ENCODE data around the gene LTO1. TPM values are rescaled to one million over a fixed set of nuclear protein-coding genes. Genes with fewer than 3 reads are reported as not detected.

Gene LTO1
- total and polyA plus RNA-seq, 2 of the 13 experiments (the other 11 are each of a cell fraction or from before 2014, with no cell fraction given): 11.8 to 15.0 TPM

DNA sequence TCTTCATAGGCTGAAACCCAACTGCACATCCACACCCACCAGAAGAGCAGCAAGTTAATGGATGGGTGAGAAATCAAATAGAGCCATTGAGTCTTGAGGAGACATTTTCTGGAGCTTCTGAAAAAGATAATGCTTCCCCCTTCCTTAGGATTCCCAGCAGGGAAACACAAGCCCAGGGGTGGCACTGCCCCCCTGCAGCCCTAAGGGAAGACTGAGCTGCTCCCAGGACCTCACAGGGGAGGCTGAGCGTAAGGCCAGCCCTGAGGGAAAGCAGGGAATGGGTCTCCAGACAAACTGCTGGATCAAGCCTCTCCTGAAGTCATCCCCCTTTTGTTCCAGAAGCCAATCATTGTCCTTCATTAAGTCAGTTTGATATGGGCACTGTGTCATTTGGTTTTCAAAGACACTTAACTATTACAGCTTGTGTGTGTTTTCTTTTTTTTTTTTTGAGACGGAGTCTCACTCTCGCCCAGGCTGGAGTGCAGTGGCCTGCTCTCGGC, 15.1 kb downstream of the LTO1 start:
- no peak overlapping the region for H3K27ac ChIP-seq (ENCODE audit: extremely low read length, insufficient read depth, low read length)
- no TSS peak for BruUV-seq (replicated peaks)
- TF ChIP-seq, protein P1, sequence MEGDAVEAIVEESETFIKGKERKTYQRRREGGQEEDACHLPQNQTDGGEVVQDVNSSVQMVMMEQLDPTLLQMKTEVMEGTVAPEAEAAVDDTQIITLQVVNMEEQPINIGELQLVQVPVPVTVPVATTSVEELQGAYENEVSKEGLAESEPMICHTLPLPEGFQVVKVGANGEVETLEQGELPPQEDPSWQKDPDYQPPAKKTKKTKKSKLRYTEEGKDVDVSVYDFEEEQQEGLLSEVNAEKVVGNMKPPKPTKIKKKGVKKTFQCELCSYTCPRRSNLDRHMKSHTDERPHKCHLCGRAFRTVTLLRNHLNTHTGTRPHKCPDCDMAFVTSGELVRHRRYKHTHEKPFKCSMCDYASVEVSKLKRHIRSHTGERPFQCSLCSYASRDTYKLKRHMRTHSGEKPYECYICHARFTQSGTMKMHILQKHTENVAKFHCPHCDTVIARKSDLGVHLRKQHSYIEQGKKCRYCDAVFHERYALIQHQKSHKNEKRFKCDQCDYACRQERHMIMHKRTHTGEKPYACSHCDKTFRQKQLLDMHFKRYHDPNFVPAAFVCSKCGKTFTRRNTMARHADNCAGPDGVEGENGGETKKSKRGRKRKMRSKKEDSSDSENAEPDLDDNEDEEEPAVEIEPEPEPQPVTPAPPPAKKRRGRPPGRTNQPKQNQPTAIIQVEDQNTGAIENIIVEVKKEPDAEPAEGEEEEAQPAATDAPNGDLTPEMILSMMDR (CRISPR knock-in tag; IDR thresholded peaks at IDR 0.05): no peak
- TF ChIP-seq ZNF329 (CRISPR knock-in tag; IDR thresholded peaks at IDR 0.05; ENCODE audit: low read depth): peak; percentile 98
- TF ChIP-seq NONO (IDR thresholded peaks at IDR 0.05): no peak
- TF ChIP-seq NONO (CRISPR knock-in tag; conservative IDR thresholded peaks at IDR 0.05): no peak
- no peak overlapping the region for H3K4me2 ChIP-seq (ENCODE audit: low read depth, low read length)
- ChIA-PET CTCF (ENCODE audit: low intra/inter-chr PET ratio, low total read pairs) (no interaction called here), POLR2A (interaction anchor here (0.9 to 6.0 kb wide), 2 partner anchors 8 to 49 kb away, joined by 3 to 128 read pairs; no protein-coding TSS in a partner anchor)
- peaks cover 74% of the 10 kb centered on the region for H3K4me1 ChIP-seq (ENCODE audit: insufficient read depth, low read length)
- no peaks in the 10 kb centered on the region for H3K9me3 ChIP-seq (ENCODE audit: low read length)
- no peaks in the 10 kb centered on the region for H3K79me2 ChIP-seq (ENCODE audit: insufficient read depth, low read length)
- ATAC-seq (no peak), DNase-seq (ENCODE audit: low spot score) (no peak), FAIRE-seq (no peak)
- H3K27me3 ChIP-seq (ENCODE audit: control insufficient read depth in 1 of 2, insufficient read depth in 2 of 2, low read length in 2 of 2): no peaks in the 10 kb centered on the region
- no peak overlapping the region for H3K4me3 ChIP-seq (replicated peaks in 1 of 3; ENCODE audit: insufficient read depth in 1 of 3, low read depth in 2 of 3, low read length in 3 of 3)
- in situ Hi-C loops (cut with HindIII; ENCODE audit: extremely low pct_ligation_motif_present, low pct_unique_long_range_greater_than_20kb): no loop called here
- WGBS (ENCODE audit: low lambda C conversion rate): 100% methylated on average over 3 of the region's 4 CpGs
- H3K9ac ChIP-seq (ENCODE audit: insufficient read depth, low read depth, low read length): no peak overlapping the region
- no peaks in the 10 kb centered on the region for H4K20me1 ChIP-seq (ENCODE audit: insufficient read depth, low read length)
- intact Hi-C loops (cut with micrococcal nuclease; ENCODE audit: unreplicated experiment): no loop called here
- no peak overlapping the region for H2AFZ ChIP-seq (ENCODE audit: low read length)
- H3K36me3 ChIP-seq (replicated peaks in 1 of 2; ENCODE audit: control insufficient read depth in 1 of 2, insufficient read depth in 2 of 2, low read length in 2 of 2): peaks cover 0 to 5% of the 10 kb centered on the region in 2 experiments; a peak in 1 of 5 replicates

DNA sequence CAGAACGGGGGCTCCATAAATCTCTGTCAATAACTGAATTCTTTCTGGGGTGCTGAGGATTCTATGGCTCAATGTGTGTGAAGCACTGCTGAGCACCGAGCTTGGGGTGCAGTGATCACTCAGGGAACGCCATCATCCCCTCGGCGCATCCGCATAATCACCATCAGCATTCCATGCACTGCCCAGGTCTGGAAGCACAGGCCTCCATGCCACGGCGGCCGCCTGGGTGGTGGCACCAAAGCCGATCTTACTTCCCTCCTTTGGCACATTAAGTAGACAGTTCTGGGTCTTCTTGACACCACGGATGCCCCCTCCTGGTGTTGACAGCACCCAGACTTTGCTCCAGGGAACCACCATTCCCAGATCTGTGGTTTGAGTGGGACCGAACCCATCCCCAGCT, 15.6 kb downstream of the LTO1 start:
- Histone ChIP-seq H3K79me2 (ENCODE audit: insufficient read depth, low read length) (no peaks in the 10 kb centered on the region), H4K20me1 (ENCODE audit: insufficient read depth, low read length) (no peaks in the 10 kb centered on the region), H3K9me3 (ENCODE audit: low read length) (no peaks in the 10 kb centered on the region), H2AFZ (ENCODE audit: low read length) (no peak overlapping the region), H3K4me1 (ENCODE audit: insufficient read depth, low read length) (peaks cover 78% of the 10 kb centered on the region), H3K4me2 (ENCODE audit: low read depth, low read length) (no peak overlapping the region), H3K27ac (ENCODE audit: extremely low read length, insufficient read depth, low read length) (no peak overlapping the region), H3K36me3 (replicated peaks in 1 of 2; ENCODE audit: control insufficient read depth in 1 of 2, insufficient read depth in 2 of 2, low read length in 2 of 2) (peaks cover 0 to under 1% of the 10 kb centered on the region in 2 experiments; a peak in 1 of 5 replicates), H3K9ac (ENCODE audit: insufficient read depth, low read depth, low read length) (no peak overlapping the region), H3K27me3 (ENCODE audit: control insufficient read depth in 1 of 2, insufficient read depth in 2 of 2, low read length in 2 of 2) (no peaks in the 10 kb centered on the region), H3K4me3 (replicated peaks in 1 of 3; ENCODE audit: insufficient read depth in 1 of 3, low read depth in 2 of 3, low read length in 3 of 3) (no peak overlapping the region)
- in situ Hi-C loops (cut with HindIII; ENCODE audit: extremely low pct_ligation_motif_present, low pct_unique_long_range_greater_than_20kb) (loop anchor here (5.0 kb wide), 1 partner anchor 537 kb away; no protein-coding TSS in a partner anchor), intact Hi-C loops (cut with micrococcal nuclease; ENCODE audit: unreplicated experiment) (no loop called here)
- no peak for ATAC-seq
- ChIA-PET CTCF (ENCODE audit: low intra/inter-chr PET ratio, low total read pairs) (no interaction called here), POLR2A (interaction anchor here (1.4 to 6.1 kb wide), 4 partner anchors 9 to 50 kb away, joined by 3 to 128 read pairs (median 60); partner anchors contain the start of genes CCND1 and LTO1)
- no peak for DNase-seq (ENCODE audit: low spot score)
- 100% methylated on average over 4 of the region's 12 CpGs for WGBS (ENCODE audit: low lambda C conversion rate)
- no peak for FAIRE-seq
- no TSS peak for BruUV-seq (replicated peaks)
- TF ChIP-seq AKAP8 (CRISPR knock-in tag; IDR thresholded peaks at IDR 0.05) (no peak), HNF4A (CRISPR knock-in tag; IDR thresholded peaks at IDR 0.05) (no peak), ZNF264 (CRISPR knock-in tag; IDR thresholded peaks at IDR 0.05) (no peak), ZNF3 (CRISPR knock-in tag; IDR thresholded peaks at IDR 0.05) (no peak)
- TF ChIP-seq, protein P2, sequence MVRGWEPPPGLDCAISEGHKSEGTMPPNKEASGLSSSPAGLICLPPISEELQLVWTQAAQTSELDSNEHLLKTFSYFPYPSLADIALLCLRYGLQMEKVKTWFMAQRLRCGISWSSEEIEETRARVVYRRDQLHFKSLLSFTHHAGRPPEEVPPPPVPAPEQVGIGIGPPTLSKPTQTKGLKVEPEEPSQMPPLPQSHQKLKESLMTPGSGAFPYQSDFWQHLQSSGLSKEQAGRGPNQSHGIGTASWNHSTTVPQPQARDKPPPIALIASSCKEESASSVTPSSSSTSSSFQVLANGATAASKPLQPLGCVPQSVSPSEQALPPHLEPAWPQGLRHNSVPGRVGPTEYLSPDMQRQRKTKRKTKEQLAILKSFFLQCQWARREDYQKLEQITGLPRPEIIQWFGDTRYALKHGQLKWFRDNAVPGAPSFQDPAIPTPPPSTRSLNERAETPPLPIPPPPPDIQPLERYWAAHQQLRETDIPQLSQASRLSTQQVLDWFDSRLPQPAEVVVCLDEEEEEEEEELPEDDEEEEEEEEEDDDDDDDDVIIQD (CRISPR knock-in tag; IDR thresholded peaks at IDR 0.05; ENCODE audit: low read depth): no peak
- TF ChIP-seq, protein P3, sequence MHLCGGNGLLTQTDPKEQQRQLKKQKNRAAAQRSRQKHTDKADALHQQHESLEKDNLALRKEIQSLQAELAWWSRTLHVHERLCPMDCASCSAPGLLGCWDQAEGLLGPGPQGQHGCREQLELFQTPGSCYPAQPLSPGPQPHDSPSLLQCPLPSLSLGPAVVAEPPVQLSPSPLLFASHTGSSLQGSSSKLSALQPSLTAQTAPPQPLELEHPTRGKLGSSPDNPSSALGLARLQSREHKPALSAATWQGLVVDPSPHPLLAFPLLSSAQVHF (CRISPR knock-in tag; IDR thresholded peaks at IDR 0.05): no peak
- TF ChIP-seq, protein P4, sequence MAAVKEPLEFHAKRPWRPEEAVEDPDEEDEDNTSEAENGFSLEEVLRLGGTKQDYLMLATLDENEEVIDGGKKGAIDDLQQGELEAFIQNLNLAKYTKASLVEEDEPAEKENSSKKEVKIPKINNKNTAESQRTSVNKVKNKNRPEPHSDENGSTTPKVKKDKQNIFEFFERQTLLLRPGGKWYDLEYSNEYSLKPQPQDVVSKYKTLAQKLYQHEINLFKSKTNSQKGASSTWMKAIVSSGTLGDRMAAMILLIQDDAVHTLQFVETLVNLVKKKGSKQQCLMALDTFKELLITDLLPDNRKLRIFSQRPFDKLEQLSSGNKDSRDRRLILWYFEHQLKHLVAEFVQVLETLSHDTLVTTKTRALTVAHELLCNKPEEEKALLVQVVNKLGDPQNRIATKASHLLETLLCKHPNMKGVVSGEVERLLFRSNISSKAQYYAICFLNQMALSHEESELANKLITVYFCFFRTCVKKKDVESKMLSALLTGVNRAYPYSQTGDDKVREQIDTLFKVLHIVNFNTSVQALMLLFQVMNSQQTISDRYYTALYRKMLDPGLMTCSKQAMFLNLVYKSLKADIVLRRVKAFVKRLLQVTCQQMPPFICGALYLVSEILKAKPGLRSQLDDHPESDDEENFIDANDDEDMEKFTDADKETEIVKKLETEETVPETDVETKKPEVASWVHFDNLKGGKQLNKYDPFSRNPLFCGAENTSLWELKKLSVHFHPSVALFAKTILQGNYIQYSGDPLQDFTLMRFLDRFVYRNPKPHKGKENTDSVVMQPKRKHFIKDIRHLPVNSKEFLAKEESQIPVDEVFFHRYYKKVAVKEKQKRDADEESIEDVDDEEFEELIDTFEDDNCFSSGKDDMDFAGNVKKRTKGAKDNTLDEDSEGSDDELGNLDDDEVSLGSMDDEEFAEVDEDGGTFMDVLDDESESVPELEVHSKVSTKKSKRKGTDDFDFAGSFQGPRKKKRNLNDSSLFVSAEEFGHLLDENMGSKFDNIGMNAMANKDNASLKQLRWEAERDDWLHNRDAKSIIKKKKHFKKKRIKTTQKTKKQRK (IDR thresholded peaks at IDR 0.05; ENCODE audit: low read length): no peak

Data from HepG2 (cell line).